AG04450 (cell line): Measurements from ENCODE around the gene KIAA1614. TPM values are rescaled to one million over a fixed set of nuclear protein-coding genes. Genes with fewer than 3 reads are reported as not detected.

Experiments used
- CTCF ChIA-PET: fragments of 300-600, 350-600 bp; formaldehyde crosslinking; extraction: SDS; loops from one replicate; lab custom pipeline; 2022; ENCODE audit warnings: antibody characterized with exemption, inconsistent platforms; lab: Charles Lee
- POLR2A ChIA-PET: fragments of 350-600 bp; formaldehyde crosslinking; extraction: SDS; loops from one replicate; lab custom pipeline; 2021; ENCODE audit warnings: antibody characterized with exemption, inconsistent platforms; lab: Yijun Ruan, JAX
- DNase-seq: peaks from one replicate; pipeline ENCODE4 v3.0.0-alpha.2; 2011; ENCODE audit warnings: low read depth, low spot score
- H3K27ac ChIP-seq: one replicate; pipeline ENCODE4 v1.5.1; 2012; ENCODE audit warnings: low read depth, low read length, control low read depth
- H3K27me3 ChIP-seq: one replicate; pipeline ENCODE4 v1.6.0; 2012; ENCODE audit warnings: low read length; ENCODE audit not compliant: control insufficient read depth, insufficient read depth
- H3K4me3 ChIP-seq: 2 replicates; pipeline ENCODE4 v1.5.1; 2011; ENCODE audit warnings: mild to moderate bottlenecking, low read depth, low read length, control low read depth
- H3K9me3 ChIP-seq: 2 replicates; pipeline ENCODE4 v1.5.1; 2012; ENCODE audit warnings: low read length; ENCODE audit not compliant: control insufficient read depth, insufficient read depth
- CTCF ChIP-seq: IDR thresholded peaks from 2 replicates; pipeline ENCODE4 v1.5.1; 2011; ENCODE audit warnings: low read depth, low read length, control low read depth, inconsistent platforms
- polyA plus RNA-seq: library from polyadenylated mRNA; depleted of rRNA; stranded (reverse); fragments of >200 nt; gene quantifications from 2 replicates; pipeline ENCODE4 v1.2.3, GENCODE V29; 2011

KIAA1614 gene
- polyA plus RNA-seq, 1 experiment: 4.0 TPM

GRCh38 chr1:180911640-180912191, 981 bp upstream of the KIAA1614 start:
- Histone ChIP-seq H3K4me3 (peak overlapping the region; percentile 64), H3K27ac (peak overlapping the region; percentile 70), H3K27me3 (no peaks in the 10 kb centered on the region), H3K9me3 (no peaks in the 10 kb centered on the region)
- no peak for TF ChIP-seq CTCF
- no peak for DNase-seq
- CTCF ChIA-PET: interaction anchor here (0.6 to 2.1 kb wide), 2 partner anchors 30 to 221 kb away, joined by 3 to 7 read pairs; no protein-coding TSS in a partner anchor
- POLR2A ChIA-PET: interaction anchor here (0.9 to 1.6 kb wide), 6 partner anchors 12 to 241 kb away, joined by 3 to 4 read pairs (median 3); no protein-coding TSS in a partner anchor

DNA sequence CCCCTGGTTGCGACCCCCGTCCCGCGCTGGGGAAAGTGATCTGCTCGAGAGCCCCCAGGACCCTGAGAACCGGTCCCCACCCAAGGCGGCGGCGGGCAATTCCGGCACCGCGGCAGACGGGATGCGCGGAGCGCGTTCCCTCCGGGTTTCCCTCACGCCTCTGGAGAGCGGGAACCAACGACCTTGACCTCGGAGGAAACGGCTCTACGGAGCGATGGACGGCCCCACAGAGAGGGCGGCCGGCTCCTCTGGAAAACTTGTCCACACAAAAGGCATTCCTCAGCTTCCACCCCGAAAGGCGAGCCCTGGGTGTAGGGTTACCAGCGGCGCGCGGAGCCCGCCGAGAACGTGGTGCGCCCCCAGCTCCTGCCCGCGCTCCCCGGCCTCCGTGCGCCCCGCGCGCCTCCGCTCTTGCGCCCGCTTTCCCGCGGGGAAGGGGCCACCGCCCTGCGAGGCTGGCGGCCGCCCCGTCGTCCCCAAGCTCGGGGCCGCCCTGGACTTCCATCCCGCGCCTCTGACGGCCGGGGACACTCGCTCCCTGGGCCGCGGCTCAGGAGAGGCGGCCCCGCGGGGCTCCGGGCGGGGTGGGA, 391 bp upstream of the KIAA1614 start:
- no peak for DNase-seq
- no peak for TF ChIP-seq CTCF
- Histone ChIP-seq H3K4me3 (peak overlapping the region; percentile 64), H3K27ac (peak overlapping the region; percentile 70), H3K9me3 (no peaks in the 10 kb centered on the region), H3K27me3 (no peaks in the 10 kb centered on the region)
- ChIA-PET CTCF (interaction anchor here (2.1 kb wide), 1 partner anchor 31 kb away, joined by 7 read pairs; no protein-coding TSS in a partner anchor), POLR2A (interaction anchor here (0.9 to 1.6 kb wide), 7 partner anchors 11 to 241 kb away, joined by 3 to 4 read pairs (median 3); no protein-coding TSS in a partner anchor)

- Histone ChIP-seq H3K9me3 (no peaks in the 10 kb centered on the region), H3K27ac (no peak overlapping the region), H3K27me3 (no peaks in the 10 kb centered on the region), H3K4me3 (no peak overlapping the region)
- DNase-seq: no peak
- no peak for TF ChIP-seq CTCF
- ChIA-PET POLR2A (no interaction called here), CTCF (interaction anchor here (0.7 to 1.4 kb wide), 3 partner anchors 34 to 253 kb away, joined by 3 read pairs; no protein-coding TSS in a partner anchor)
Measured at GRCh38 chr1:180915426-180915965, 2.8 kb downstream of the KIAA1614 start.

GRCh38 chr1:180916012-180916770, 3.5 kb downstream of the KIAA1614 start:
- Histone ChIP-seq H3K27me3 (no peaks in the 10 kb centered on the region), H3K27ac (no peak overlapping the region), H3K4me3 (no peak overlapping the region), H3K9me3 (no peaks in the 10 kb centered on the region)
- CTCF ChIA-PET: no interaction called here
- TF ChIP-seq CTCF: no peak
- POLR2A ChIA-PET: no interaction called here
- DNase-seq: no peak
